ENCODE data around the gene THUMPD3.

THUMPD3 gene

DNA sequence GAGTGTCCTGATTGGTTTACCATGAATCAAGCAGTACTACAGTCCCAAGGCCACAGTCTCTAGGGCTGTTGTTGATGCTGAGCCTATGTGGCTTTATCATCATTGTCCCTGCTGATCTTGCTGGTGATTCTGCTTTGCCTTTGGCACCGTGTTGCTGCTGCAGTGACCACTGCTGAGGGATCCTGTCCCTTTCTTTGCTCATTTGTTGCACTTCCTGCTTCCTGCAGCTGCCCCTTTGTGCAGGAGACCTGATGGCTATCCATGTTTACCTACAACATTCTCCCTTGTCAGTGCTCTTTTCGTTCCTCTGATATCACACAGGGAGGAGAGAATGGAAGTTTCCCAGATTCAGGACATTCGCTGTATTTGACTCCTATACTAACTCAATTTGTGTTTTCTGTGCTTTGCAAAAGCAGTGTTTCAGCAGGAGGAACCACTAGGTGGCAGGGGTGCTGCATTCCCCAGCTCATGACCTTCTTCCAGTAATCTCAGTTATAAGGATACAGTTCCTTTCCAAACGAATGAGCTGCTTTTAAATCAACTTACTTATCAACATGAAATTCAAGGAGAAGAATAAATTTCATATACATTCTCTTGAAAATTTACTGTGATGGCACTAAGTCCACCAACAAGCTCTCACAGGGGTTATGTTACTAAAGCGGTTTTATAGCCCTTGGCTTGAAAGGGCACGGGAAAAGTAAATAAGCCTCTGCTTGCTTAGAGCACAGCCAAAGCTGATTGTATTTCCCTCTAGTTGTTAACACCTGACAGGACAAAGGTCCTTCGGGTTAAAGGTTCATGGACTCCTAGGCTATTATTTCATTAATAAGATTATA is 9.7 kb upstream of the THUMPD3 start:
- DNase-seq (ENCODE audit: insufficient read length, low spot score) (peak; percentile 24), FAIRE-seq (peak; percentile 60)

DNA sequence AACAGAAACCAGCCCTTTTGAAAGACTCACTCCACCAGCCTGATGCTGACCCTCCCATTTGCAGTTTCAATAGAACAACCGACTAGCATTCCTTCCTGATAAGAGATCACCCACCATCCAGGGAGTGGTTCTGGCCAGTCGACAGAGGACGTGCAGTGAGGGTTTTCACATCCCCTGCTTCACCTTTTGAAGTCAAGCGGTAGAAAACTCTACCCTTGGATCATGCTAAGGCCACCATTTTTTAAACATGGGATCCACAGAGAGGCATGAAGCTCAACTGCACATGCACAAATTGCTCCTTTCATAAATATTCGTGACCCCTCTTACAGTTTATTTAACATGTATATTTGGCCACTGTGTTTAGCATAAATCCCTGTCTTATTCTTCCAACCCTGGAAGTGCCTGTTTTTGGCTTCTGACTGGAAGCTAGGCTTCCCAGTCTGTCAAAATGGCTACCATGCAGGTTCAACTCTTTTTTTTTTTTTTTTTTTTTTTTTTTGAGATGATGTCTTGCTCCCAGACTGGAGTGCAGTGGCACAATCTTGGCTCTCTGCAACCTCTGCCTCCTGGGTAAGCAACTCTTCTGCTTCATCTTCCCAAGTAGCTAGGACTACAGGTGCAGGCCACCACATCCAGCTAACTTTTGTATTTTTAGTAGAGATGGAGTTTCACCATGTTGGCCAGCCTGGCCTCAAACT is 1.0 kb upstream of the THUMPD3 start:
- FAIRE-seq (no peak), DNase-seq (ENCODE audit: insufficient read length, low spot score) (no peak)

DNA sequence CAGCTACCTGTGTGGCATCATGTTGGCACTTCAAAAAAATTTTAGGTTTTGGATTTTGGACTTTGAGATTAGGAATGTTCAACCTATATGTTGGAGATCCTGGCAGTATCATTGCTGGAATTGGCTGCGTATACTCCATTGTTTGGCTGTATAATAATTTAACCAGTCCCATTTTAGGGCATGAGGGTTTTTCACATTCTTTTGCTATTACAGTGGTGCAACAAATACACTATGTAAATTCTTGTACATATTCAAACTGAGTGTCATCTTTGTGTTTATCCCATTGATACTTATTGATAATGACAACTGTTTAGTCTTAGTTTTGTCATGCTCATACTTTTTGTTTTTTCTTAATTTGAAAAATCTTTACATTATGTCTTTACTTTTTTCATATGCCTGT is 6.7 kb downstream of the THUMPD3 start:
- DNase-seq (ENCODE audit: insufficient read length, low spot score): no peak
- no peak for FAIRE-seq

DNA sequence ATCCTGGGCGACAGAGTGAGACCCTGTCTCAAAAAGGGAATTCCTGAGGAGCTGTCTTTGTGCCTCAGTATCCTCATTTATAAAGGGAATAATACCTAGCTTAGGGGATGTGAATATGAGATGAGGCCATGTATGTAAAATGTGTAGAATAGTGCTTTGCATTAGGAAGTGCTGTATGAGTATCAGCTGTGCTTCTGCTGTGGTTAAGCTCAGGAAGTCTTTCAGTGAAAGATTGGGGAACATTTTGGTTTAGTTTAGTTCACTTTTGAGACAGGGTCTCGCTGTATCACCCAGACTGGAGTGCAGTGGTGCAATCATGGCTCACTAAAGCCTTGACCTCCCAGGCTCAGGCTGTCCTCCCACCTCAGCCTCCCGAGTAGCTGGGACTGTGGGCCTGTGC is 10.6 kb downstream of the THUMPD3 start:
- DNase-seq (ENCODE audit: insufficient read length, low spot score): no peak
- FAIRE-seq: no peak

DNA sequence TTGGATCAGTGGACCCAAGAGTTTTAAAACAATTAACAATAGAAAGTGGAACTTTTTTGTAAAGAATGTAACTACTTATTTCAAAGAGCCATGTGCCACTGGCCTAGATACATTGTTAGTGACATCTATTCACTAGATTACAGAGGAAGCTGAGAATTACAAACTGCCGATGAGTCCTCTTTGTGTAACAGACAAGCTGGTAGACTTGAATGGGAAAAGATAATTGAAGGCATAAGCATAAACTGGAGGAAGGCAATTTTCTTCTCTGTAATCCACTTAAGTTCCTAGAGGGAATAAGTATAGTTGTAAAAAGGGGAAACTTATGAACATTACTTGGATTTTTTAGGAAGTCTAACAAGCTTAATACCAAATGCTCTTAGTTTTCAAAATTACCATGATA is 15.1 kb downstream of the THUMPD3 start:
- DNase-seq (ENCODE audit: insufficient read length, low spot score): no peak
- no peak for FAIRE-seq

DNA sequence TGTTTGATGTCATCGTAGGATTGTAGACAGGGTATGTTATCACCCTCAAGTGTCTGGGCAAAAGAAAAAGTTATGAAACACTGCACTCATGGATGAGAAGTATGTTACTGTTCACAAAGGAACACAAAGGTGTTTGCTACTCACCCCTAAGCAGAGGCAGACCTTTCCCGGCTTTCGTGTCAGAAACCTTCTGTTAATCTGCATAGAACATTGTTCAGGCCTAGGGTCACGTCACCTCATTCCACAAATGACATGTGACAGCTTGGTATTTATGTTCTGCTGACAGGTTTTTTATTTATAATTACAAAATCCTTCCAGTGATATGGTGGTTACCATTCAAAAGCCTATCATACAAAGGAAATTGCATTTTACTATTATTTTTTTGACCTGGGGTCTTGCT is 16.5 kb downstream of the THUMPD3 start:
- no peak for FAIRE-seq
- DNase-seq (ENCODE audit: insufficient read length, low spot score): no peak

DNA sequence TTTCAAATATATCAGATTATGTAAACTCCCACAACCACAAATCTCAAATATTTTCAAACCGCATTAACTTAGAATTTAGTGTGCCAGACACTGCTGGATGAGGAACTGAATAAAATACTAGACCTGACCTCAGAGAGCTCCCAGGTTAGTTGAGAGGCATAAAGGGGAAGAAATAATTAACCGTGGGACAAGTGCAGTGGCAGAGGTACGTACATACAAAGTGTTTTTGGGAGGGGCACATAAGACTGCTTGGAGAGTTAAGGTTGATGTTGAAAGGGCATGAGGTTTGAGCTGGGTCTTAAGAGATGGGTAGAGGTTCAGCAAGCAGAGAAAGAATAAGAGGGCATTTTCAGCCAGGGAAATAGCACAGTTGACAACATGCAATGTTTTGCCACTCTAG is 17.2 kb downstream of the THUMPD3 start:
- DNase-seq (ENCODE audit: insufficient read length, low spot score) (no peak), FAIRE-seq (no peak)

DNA sequence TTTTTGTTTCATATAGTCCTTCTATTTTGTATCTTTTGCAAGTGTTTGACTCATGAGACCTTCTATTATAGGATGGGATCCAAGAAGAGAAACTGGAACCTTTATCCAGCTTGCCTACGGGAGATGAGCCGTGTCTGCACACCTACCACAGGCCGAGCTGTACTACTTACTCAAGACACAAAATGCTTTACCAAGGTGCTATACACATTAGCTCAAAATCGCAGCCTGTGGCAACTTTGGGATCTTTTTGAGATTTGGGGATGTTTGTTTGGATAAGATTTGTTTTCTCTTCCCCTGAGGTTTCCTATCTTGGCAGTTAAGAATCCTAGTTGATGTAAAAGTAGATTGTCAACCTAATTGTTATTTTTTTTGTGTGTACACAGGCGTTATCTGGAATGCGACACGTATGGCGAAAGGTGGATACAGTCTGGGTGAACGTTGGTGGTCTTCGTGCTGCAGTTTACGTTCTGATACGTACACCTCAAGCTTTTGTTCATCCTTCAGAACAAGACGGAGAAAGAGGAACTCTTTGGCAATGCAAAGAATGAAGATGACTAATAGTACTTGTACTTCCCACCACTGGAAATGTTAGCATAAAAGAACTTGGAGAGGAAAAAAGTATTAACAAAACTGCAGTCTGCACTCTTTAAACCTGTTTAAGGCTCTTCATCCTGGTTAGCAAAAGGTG is 21.4 kb downstream of the THUMPD3 start:
- FAIRE-seq (no peak), DNase-seq (ENCODE audit: insufficient read length, low spot score) (no peak)

DNA sequence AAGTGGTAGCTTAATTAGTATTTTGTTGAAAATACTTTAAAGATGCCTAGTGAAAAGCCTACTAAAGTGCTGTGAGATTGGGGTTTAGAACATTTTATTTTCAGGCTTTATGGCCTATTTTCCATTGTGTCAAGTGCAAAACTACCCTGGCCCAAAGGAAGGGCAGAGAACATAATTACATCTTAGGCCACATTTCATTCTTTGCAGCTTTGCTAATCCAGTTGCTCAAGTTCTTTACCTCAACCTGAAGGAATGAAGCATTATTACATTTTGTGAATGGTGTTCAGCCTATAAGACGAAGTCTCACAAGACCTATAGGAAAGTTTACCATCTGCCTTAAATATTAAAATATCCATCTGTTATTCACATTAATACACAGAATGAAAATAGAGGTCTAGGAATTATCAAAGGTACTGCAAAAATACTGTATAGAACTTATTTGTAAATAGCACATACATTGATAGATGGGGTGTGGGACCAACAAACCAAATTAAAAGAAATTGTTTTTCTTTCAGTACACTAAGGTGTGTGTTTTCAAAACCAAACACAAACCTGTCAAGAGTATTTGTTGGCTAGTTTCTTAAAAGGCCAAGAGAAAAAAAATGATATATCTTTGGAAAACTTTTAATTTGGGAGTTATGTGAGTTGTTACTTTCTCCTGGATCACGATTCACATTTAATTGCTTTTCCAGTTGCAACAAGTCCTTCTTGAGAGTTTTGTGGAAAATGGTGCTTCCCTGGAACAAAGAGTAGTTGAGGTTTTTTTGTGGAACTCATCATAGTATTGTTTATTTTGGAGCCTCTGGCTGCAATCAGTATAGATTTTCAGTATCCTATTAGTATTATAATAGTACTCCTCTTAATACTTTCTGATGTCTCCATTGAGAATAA is 22.6 kb downstream of the THUMPD3 start:
- FAIRE-seq: no peak

DNA sequence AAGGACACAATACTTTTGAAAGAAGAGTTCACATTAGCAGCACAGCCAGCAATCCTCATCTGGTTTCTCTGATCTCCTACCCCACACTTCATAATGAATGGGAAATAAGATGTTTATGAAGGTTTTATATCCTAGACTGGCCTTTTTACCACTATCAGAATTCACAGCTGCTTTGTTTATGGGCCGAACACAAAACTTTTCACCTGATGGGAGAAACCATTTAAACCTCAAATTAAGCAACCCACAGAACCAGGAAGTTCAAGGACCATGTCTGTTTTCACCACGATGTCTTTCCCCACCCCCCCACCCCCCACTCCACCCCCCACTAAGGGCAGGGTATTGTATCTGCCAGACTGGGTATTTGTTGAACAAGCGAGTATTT is 23.2 kb downstream of the THUMPD3 start:
- FAIRE-seq: no peak

More for the DNA sequence above, 22.6 kb downstream of the THUMPD3 start:
- no peak for DNase-seq (ENCODE audit: insufficient read length, low spot score)

DNA sequence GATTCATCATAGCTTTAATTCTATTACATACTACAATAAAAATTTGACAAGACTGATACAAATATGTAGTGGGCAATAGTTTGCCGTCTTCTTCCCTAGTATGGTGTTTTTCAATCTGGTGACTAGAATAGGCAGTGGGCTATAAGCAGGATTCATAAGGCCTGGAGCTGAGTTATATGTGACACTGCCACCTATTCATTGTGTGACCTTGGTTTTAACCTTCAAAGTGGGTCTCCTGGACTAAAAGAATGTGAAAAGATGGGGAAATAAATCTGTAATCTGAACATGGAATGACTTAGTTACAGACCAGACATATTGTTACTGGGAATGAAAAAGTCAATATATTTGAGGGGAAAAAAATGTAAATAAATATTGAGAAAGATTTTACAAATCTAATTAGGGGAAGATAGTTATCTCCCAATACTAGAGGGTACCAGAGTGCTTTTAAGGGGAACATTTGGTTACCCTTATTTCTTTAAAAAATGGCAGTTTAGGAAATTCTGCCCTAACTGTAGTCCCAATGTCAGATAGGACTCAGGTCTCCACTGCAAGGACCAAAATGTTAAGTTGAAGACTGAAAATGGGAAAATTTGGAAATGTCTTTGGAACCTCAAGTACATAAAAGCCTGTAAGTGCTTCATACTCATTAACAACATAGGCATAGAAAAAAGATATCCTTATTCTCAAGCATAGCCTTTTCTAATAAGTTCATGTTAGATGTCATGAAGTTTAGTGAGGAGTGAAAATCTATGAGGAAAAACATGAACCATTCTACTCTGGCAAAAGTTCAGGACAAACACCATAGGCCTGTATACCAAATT is 23.9 kb downstream of the THUMPD3 start:
- DNase-seq (ENCODE audit: insufficient read length, low spot score) (no peak), FAIRE-seq (no peak)

More for the DNA sequence above, 23.2 kb downstream of the THUMPD3 start:
- no peak for DNase-seq (ENCODE audit: insufficient read length, low spot score)

DNA sequence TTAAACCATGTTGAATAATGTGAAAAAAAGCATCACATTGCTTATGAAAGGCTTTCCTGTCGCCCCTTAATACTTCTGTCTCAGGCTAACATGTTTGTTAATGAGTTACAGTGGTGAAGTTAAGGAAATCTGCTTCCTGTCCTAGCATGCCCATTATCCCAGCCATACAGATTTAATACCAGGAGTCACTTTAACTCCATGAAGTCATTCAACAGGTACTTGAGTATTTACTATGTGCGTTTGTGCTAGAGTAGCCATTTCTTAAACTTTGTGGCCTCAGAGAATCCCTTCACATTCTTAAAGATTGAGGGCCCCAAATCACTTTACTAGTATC is 24.4 kb downstream of the THUMPD3 start:
- no peak for FAIRE-seq

DNA sequence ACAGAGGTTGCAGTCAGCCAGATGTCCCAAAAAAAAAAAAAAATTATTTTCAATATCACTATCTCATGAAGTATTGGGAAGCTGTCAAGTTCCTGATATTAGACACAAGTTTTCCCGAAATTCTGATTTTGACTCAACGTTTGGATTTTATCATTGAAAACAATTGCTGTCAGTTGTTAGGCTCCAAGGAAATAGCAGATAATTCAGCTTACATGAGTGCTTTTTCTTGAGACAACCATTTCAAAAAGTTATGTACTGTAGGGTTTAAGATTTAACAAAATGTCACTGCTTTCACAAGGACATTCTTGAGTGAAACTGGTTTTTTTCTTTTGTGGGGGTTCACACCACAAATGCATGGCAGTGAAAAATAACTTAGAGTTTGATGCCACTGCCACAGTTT is 25.3 kb downstream of the THUMPD3 start:
- DNase-seq (ENCODE audit: insufficient read length, low spot score) (no peak), FAIRE-seq (no peak)

More for the DNA sequence above, 24.4 kb downstream of the THUMPD3 start:
- no peak for DNase-seq (ENCODE audit: insufficient read length, low spot score)

DNA sequence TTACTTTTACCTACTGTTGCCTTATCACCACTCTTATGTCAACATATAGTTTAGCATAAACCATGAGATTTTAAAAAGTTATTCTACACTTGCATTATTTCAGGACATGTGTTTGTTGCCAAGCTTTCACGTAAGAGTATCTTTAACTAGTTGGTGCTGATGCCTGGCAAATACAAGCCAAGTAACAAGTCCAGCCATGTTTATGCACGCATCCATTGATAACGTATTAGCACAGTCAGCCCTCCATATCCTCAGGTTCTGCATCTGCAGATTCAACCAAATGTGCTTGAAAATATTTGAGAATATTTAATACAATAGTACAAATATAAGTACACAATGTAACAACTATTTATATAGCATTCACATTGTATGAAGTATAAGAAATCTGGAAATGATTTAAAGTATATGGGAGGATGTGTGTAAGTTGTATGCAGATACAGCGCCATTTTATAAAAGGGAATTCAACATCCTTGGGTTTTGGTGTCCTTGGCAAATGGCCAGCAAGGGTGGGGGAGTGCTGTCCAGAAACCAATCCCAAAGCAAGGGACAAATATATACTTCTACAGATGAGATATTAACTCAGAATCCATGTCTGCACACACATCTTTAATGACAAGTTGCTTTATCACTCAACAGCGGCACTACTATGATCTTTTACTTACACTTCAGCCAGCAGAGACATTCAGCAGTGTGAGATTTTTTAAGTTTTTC is 25.9 kb downstream of the THUMPD3 start:
- DNase-seq (ENCODE audit: insufficient read length, low spot score) (no peak), FAIRE-seq (no peak)

DNA sequence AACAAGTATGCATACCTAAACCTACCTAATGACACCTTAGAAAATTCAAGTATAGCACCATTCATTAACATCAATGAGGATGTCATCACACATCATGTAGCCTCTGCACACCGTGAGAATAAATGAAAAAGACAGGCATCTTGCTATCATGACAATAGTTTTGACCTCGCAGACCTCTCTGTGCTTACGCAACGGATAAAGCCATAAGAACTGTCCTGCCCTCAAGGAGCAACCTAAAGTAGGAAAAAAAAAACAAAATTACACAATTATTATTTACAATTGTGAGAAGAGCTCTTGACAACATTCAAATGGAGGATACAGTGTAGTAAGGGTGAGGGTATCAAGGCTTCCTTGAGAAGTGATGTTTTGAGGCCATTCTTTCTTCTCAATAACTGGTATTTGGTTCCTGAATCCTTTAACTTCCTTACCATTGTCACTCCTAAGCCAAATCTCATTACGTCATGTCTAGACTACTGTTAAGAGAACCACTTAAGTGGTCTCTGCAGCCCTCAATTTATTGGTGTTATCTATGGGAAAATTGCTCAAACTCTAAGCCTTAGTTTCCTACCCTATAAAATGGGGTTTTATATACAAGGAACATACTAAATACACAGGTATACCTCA is 27.5 kb downstream of the THUMPD3 start:
- DNase-seq (ENCODE audit: insufficient read length, low spot score) (no peak), FAIRE-seq (no peak)

DNA sequence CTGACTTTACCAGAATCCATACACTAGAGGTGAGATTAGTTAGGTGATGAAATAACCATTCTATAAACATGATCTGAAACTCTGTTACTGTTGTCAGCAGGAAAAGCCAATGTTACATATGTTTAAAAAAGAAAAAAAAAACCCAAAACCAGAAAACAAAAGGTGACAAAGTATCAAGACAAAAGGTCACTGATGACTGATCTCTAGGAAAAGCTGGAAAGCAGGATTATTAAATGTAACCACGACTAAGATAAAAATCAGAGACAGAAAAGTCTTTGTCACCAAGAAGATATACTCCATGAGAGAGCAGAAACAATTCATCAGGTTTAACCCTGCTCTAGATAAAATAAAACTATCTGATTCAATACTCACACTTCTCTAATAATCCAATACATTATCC is 29.2 kb downstream of the THUMPD3 start:
- FAIRE-seq (no peak), DNase-seq (ENCODE audit: insufficient read length, low spot score) (no peak)

DNA sequence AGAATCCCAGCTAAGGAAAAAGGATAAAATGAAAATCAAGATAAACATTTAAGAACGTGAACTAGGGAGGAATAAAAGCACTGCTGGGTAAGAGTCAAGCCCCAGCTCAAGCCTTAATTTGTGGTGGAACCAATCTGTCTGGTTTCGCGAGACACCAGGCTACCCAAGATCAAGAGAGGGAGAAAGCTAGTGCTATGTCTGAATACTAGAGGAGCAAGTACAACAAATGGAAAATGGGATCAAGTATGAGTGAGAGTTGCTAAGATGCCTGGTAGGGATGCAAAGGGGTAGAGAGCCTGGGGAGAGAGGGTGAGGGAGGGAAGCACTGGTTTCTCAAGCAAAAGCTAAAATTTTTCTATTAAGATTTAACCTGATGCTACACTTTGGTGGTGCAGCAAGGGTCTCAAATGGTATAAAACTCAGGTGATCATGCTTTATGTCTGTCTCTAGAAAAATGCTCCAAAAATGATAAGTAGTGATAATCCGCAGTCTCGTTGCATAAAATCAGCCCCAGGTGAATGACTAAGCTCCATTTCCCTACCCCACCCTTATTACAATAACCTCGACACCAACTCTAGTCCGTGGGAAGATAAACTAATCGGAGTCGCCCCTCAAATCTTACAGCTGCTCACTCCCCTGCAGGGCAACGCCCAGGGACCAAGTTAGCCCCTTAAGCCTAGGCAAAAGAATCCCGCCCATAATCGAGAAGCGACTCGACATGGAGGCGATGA is 32.9 kb downstream of the THUMPD3 start:
- FAIRE-seq: peak; percentile 95

DNA sequence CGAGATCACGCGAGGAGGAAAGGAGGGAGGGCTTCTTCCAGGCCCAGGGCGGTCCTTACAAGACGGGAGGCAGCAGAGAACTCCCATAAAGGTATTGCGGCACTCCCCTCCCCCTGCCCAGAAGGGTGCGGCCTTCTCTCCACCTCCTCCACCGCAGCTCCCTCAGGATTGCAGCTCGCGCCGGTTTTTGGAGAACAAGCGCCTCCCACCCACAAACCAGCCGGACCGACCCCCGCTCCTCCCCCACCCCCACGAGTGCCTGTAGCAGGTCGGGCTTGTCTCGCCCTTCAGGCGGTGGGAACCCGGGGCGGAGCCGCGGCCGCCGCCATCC is 33.4 kb downstream of the THUMPD3 start:
- FAIRE-seq (no peak), DNase-seq (ENCODE audit: insufficient read length, low spot score) (peak; percentile 38)

More for the DNA sequence above, 32.9 kb downstream of the THUMPD3 start:
- DNase-seq (ENCODE audit: insufficient read length, low spot score): no peak
